Transverse colon (tissue), 4 donors: ENCODE data around the gene FUT9. TPM values are rescaled to one million over a fixed set of nuclear protein-coding genes. Genes with fewer than 3 reads are reported as not detected.

ENCODE experiments used
- DNase-seq: peaks from one replicate; pipeline ENCODE4 v3.0.0-alpha.2; 2019
- H3K27ac ChIP-seq, 4 donors: fragments of 200-600 bp; sonication (generic); 2 replicates each; pipeline ENCODE4 v1.5.1; 2016 to 2018; ENCODE audit warnings: inconsistent platforms in 4 of 4
- H3K27me3 ChIP-seq: fragments of 200-600 bp; sonication (generic); 2 replicates; pipeline ENCODE4 v1.5.1; 2017; ENCODE audit warnings: inconsistent platforms
- H3K36me3 ChIP-seq, 4 donors: fragments of 200-600 bp; sonication (generic); 2 replicates each; pipeline ENCODE4 v1.5.1; 2017 to 2019; ENCODE audit warnings: inconsistent platforms in 4 of 4
- H3K4me1 ChIP-seq, 4 donors: fragments of 200-600 bp; sonication (generic); 2 replicates each; pipeline ENCODE4 v1.5.1; 2017 to 2020; ENCODE audit warnings: inconsistent platforms in 4 of 4
- H3K4me3 ChIP-seq, 4 donors: fragments of 200-600 bp; sonication (generic); 1 replicate in 1 of 4; 2 replicates in 3 of 4; pipeline versions ENCODE4 v1.5.1 to v1.6.1; 2017 to 2019; ENCODE audit warnings: inconsistent platforms in 4 of 4
- H3K9me3 ChIP-seq, 2 donors: fragments of 200-600 bp; sonication (generic); 2 replicates each; pipeline ENCODE4 v1.5.1; 2017 to 2019; ENCODE audit warnings: inconsistent platforms in 2 of 2
- EP300 ChIP-seq: sonication (generic); formaldehyde crosslinking; IDR thresholded peaks from one replicate; pipeline ENCODE4 v1.6.1; 2017; ENCODE audit warnings: antibody characterized with exemption, low read depth
- POLR2A ChIP-seq: fragments of 450-650 bp; IDR thresholded peaks from one replicate; pipeline ENCODE4 v1.6.1; 2016; ENCODE audit warnings: antibody characterized with exemption, mild to moderate bottlenecking, moderate library complexity
- POLR2AphosphoS5 ChIP-seq, 3 donors: sonication (generic); formaldehyde crosslinking; IDR thresholded peaks; one replicate each; pipeline ENCODE4 v1.6.1; 2016; ENCODE audit warnings: antibody characterized with exemption in 3 of 3
- WGBS, 2 donors: methylation state at CpG; one replicate each; pipeline ENCODE4 v1.1.5; 2018; ENCODE audit warnings: low coverage in 1 of 2; 5-methylcytosine and 5-hydroxymethylcytosine counted together
- in situ Hi-C, 4 donors: fragments of 200-750 bp; cut with MboI; loops; one replicate each; pipeline versions ENCODE4 v1.15.0 to v1.15.1; 2017; ENCODE audit warnings: low sequenced_read_pairs in 3 of 4, low pct_ligation_motif_present in 1 of 4, low pct_unique_long_range_greater_than_20kb in 1 of 4
- intact Hi-C: fragments of 100-400 bp; cut with DNase I; formaldehyde crosslinking; loops from one replicate; pipeline ENCODE4 v1.15.1; 2023; ENCODE audit warnings: low total_unique reads
- total RNA-seq, 4 donors: library from RNA; depleted of rRNA; stranded (reverse); fragments of >200 nt; gene quantifications; one replicate each; pipeline ENCODE4 v1.1.0, GENCODE V29; 2016
- TF ChIP-seq, protein P1 (sequence below), 5 experiments: fragments of 200-600 bp in 3 of 5; fragments of 450-650 bp in 2 of 5; sonication (generic) in 3 of 5; IDR thresholded peaks; 1 replicate in 2 of 5; 2 replicates in 3 of 5; pipeline ENCODE4 v1.5.1; 2016 to 2017; ENCODE audit warnings: antibody characterized with exemption in 5 of 5, inconsistent platforms in 3 of 5, mild to moderate bottlenecking in 2 of 5, moderate library complexity in 1 of 5

The FUT9 gene
- total RNA-seq, 4 donors from 2014 or later: under 0.01 TPM; not detected in 3

DNA sequence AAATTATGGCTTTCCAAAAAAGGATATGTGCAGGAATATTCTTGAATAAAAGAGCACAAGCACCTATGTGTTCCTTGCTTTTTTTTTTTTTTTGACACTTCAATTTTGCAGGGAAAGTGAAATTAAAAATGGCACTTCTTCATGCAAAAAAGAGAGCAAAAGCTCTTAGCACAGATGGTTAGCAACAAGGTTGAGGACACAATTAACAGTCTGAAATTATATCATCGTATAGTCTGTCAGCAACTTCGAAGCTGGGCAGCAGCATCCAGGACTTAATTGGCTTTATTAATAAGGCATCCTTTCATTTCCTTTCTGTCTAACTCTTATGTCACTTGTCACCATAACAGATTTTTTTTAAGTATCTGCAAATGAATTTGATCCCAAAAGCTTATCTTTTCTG, 122.6 kb downstream of the FUT9 start:
- TF ChIP-seq POLR2A (no peak), EP300 (no peak), POLR2AphosphoS5 (IDR thresholded peaks at IDR 0.05) (no peak)
- TF ChIP-seq, protein P1, sequence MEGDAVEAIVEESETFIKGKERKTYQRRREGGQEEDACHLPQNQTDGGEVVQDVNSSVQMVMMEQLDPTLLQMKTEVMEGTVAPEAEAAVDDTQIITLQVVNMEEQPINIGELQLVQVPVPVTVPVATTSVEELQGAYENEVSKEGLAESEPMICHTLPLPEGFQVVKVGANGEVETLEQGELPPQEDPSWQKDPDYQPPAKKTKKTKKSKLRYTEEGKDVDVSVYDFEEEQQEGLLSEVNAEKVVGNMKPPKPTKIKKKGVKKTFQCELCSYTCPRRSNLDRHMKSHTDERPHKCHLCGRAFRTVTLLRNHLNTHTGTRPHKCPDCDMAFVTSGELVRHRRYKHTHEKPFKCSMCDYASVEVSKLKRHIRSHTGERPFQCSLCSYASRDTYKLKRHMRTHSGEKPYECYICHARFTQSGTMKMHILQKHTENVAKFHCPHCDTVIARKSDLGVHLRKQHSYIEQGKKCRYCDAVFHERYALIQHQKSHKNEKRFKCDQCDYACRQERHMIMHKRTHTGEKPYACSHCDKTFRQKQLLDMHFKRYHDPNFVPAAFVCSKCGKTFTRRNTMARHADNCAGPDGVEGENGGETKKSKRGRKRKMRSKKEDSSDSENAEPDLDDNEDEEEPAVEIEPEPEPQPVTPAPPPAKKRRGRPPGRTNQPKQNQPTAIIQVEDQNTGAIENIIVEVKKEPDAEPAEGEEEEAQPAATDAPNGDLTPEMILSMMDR (IDR thresholded peaks at IDR 0.05): no peak
- no peaks in the 10 kb centered on the region for H3K4me1 ChIP-seq
- no peak for DNase-seq
- no peak overlapping the region for H3K4me3 ChIP-seq
- H3K36me3 ChIP-seq: no peaks in the 10 kb centered on the region
- no peak overlapping the region for H3K27ac ChIP-seq
- H3K9me3 ChIP-seq: no peaks in the 10 kb centered on the region
- in situ Hi-C loops: no loop called here
- 87 to 100% methylated on average over 2 of the region's 2 CpGs for WGBS, 2 donors
- intact Hi-C loops: no loop called here
- no peaks in the 10 kb centered on the region for H3K27me3 ChIP-seq

DNA sequence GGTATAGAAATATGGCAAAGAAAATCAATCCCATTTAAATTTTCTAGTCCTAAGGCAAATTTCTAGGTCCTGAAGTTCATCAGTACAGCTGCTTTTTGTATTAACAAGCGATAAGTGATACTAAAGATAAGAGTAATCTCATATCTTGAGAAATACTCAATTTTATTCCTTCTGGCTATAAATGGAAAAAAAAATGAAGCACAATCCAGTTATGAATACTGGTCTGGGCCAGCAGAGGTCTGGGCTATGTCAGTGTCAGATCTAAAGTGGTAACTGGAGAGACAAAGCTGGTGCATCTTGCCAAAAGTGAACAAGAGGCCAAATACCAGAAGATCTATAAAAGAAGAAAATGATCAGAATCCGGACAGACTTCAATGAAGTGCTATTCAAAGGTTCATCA, 126.4 kb downstream of the FUT9 start:
- Histone ChIP-seq H3K27ac (peak overlapping the region in 1 of 4 donors; percentile 10), H3K27me3 (no peaks in the 10 kb centered on the region), H3K36me3 (no peaks in the 10 kb centered on the region), H3K9me3 (no peaks in the 10 kb centered on the region), H3K4me3 (no peak overlapping the region), H3K4me1 (no peaks in the 10 kb centered on the region)
- in situ Hi-C loops (no loop called here), intact Hi-C loops (no loop called here)
- TF ChIP-seq POLR2A: no peak
- TF ChIP-seq EP300: no peak
- TF ChIP-seq, protein P1 (IDR thresholded peaks at IDR 0.05): no peak
- TF ChIP-seq POLR2AphosphoS5 (IDR thresholded peaks at IDR 0.05): no peak
- 56 to 57% methylated on average over 2 of the region's 2 CpGs for WGBS, 2 donors
- no peak for DNase-seq

DNA sequence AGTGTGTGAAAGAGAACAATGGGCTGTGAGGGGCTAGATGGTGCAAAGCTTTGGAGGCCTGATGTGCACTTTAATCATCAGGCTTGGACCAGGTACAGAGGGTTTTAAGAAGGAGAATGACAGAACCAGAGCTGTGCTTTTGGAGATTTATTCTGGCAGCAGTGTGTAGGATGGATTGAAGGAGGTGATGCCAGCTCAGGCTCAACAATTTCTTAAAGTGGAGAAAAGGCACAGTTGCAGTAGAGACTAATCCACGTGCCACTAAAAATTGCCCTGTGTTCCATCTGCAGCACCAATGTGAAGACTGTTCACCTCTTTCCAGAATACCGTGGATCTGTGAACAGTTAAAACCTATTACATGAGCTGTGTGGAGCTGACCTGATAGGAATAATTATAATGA, 134.7 kb downstream of the FUT9 start:
- DNase-seq: no peak
- in situ Hi-C loops (no loop called here), intact Hi-C loops (no loop called here)
- Histone ChIP-seq H3K27ac (no peak overlapping the region), H3K27me3 (no peaks in the 10 kb centered on the region), H3K4me1 (no peaks in the 10 kb centered on the region), H3K9me3 (no peaks in the 10 kb centered on the region), H3K36me3 (no peaks in the 10 kb centered on the region), H3K4me3 (no peak overlapping the region)
- 62% methylated on average over 2 of the region's 2 CpGs; no CpG with 5 or more reads in 1 of the 2 donors for WGBS, 2 donors
- TF ChIP-seq POLR2AphosphoS5 (IDR thresholded peaks at IDR 0.05) (no peak), EP300 (no peak), POLR2A (no peak)
- TF ChIP-seq, protein P1 (IDR thresholded peaks at IDR 0.05): no peak

DNA sequence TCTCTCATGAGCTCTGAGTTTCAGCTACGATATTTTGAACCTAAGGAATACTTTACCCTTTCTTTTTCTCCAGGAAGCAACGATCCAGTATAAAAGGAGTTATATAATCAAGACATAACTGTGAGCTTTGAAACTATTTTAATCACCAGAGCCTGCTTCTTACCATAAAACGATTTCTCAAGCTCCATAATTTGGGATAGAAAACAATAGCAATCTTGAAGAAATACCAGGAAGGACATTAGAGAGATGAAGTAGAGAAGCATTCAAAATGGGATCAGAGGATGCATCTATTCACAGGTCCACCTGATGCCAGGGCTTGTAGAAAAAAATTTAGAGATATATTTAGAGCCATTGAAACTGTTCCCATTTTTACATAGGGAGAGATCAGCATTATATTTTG, 135.9 kb downstream of the FUT9 start:
- in situ Hi-C loops (no loop called here), intact Hi-C loops (no loop called here)
- H3K4me1 ChIP-seq: no peaks in the 10 kb centered on the region
- 34 to 49% methylated on average over 3 of the region's 3 CpGs for whole genome bisulfite sequencing, 2 donors
- no peaks in the 10 kb centered on the region for H3K27me3 ChIP-seq
- H3K9me3 ChIP-seq: no peaks in the 10 kb centered on the region
- TF ChIP-seq EP300 (no peak), POLR2A (no peak), POLR2AphosphoS5 (IDR thresholded peaks at IDR 0.05) (no peak)
- TF ChIP-seq, protein P1 (IDR thresholded peaks at IDR 0.05): no peak
- DNase-seq: no peak
- H3K4me3 ChIP-seq: no peak overlapping the region
- no peak overlapping the region for H3K27ac ChIP-seq
- H3K36me3 ChIP-seq: no peaks in the 10 kb centered on the region
